ENCODE measurements around the gene CCNL1.
A peak's percentile ranks its signal among the peaks of the same experiment; 100 is the strongest.

CCNL1 gene

GRCh38 chr3:157142315-157142714 is 17.6 kb downstream of the CCNL1 start:
- no peak for DNase-seq

- no peak for DNase-seq
Observed at GRCh38 chr3:157139938-157140534, 19.9 kb downstream of the CCNL1 start.

GRCh38 chr3:157136647-157137387 is 23.1 kb downstream of the CCNL1 start:
- DNase-seq: no peak

- DNase-seq: no peak
Observed at GRCh38 chr3:157135671-157136396, 24.1 kb downstream of the CCNL1 start.

- DNase-seq: no peak
Observed at GRCh38 chr3:157134620-157135191, 25.2 kb downstream of the CCNL1 start.

- no peak for DNase-seq
Observed at GRCh38 chr3:157133434-157134320, 26.3 kb downstream of the CCNL1 start.

- no peak for DNase-seq
Observed at GRCh38 chr3:157132936-157133335, 27.0 kb downstream of the CCNL1 start.

GRCh38 chr3:157132341-157132740 is 27.6 kb downstream of the CCNL1 start:
- no peak for DNase-seq

GRCh38 chr3:157131861-157132260 is 28.1 kb downstream of the CCNL1 start:
- DNase-seq: no peak

- peak; percentile 71 for DNase-seq
Observed at GRCh38 chr3:157130467-157131251, 29.3 kb downstream of the CCNL1 start.

GRCh38 chr3:157129803-157130466 is 30.0 kb downstream of the CCNL1 start:
- DNase-seq: no peak

- no peak for DNase-seq
Observed at GRCh38 chr3:157128771-157129681, 30.9 kb downstream of the CCNL1 start.

GRCh38 chr3:157127831-157128767 is 31.8 kb downstream of the CCNL1 start:
- peak; percentile 66 for DNase-seq

- no peak for DNase-seq
Observed at GRCh38 chr3:157127268-157127667, 32.7 kb downstream of the CCNL1 start.

GRCh38 chr3:157126365-157126764 is 33.6 kb downstream of the CCNL1 start:
- no peak for DNase-seq

- no peak for DNase-seq
Observed at GRCh38 chr3:157125101-157125500, 34.8 kb downstream of the CCNL1 start.

GRCh38 chr3:157123621-157124020 is 36.3 kb downstream of the CCNL1 start:
- no peak for DNase-seq

GRCh38 chr3:157122832-157123427 is 37.0 kb downstream of the CCNL1 start:
- DNase-seq: no peak
